Urothelium cell line (cell line): ENCODE measurements around the gene WDR5.

Experiments used
- DNase-seq: peaks from one replicate; pipeline ENCODE4 v3.0.0; 2011; ENCODE audit warnings: low spot score, mixed read lengths
- FAIRE-seq: peaks from 2 replicates; lab custom pipeline; 2011; peaks lifted over from hg19 to GRCh38; lab: Jason Lieb, UNC

WDR5 gene

DNA sequence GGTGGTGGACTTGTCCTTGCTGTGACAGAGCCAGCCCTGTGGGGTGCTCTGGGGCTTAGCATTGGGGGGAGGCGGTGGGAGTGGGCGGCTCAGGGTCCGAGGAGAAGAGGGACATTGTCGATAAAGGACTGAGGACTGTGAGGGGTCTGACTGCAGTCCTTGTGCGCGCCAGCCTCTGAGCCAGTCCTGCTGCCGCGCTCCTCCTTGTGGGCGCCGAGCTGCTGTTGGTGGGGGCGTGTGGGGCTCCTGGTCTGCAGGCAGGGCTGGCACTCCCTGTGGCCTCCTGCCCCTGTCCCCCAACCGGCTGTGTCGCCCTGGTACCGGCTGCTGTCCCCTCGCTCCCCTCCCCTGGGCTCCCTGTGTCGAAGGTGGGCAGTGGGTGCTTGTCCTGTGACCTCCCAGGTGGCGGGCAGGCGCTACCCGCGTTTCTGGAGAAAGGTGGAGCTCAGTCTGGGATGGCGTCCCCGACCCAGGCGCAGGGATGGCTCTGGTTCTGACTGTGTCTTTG is 21.6 kb downstream of the WDR5 start:
- DNase-seq (no peak), FAIRE-seq (no peak)

DNA sequence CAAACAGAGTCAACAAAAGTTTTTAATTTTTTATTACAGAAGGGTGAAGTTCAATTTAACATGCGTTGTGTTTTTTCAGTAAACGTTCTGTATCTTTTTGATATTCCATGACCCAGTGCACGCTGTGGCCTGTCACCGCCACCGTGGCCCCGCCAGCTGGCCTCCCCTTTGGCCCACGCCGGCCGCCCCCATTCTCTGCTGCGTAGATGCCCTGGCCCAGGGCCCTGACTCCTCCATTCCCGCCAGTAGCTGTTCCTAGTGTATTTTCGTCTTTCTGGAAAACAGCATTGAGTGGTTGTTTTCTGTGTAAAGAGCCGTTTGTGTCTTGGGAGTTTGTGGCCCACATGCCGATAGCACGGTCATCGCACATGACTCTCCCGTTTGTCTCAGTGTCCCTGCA is 22.4 kb downstream of the WDR5 start:
- no peak for FAIRE-seq

DNA sequence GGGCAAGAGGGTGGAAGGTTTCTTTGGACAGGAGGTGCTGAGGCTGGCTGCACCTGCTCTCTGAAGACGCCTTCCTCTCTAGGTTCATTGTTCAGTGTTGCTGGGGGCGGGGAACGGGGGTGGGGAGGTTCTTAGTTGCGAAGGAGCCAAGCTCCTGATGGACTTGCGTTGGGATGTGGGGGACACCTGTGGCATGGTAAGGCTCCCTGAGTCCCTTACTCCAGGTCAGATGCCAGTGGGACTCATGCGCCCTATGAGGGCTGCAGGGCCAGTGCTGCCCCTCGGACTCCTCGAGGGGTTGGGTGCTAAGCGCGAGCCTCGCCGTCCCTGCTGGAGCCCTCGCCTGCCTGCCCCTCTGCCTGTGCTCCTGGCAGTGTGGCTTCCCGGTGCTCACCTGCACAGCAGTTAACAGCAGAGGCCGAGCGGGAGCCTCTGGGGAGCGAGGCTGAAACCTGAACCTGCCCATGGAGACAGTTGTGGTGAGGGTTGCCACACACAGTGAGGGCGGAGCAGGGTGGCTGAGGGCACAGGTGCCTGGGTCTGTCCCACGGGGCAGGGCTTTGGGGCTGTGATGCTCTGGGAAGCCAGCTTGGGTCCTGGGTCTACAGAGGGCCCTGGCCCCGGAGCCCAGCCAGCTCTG is 23.0 kb downstream of the WDR5 start:
- no peak for DNase-seq
- no peak for FAIRE-seq

More for the DNA sequence above, 22.4 kb downstream of the WDR5 start:
- DNase-seq = no peak

DNA sequence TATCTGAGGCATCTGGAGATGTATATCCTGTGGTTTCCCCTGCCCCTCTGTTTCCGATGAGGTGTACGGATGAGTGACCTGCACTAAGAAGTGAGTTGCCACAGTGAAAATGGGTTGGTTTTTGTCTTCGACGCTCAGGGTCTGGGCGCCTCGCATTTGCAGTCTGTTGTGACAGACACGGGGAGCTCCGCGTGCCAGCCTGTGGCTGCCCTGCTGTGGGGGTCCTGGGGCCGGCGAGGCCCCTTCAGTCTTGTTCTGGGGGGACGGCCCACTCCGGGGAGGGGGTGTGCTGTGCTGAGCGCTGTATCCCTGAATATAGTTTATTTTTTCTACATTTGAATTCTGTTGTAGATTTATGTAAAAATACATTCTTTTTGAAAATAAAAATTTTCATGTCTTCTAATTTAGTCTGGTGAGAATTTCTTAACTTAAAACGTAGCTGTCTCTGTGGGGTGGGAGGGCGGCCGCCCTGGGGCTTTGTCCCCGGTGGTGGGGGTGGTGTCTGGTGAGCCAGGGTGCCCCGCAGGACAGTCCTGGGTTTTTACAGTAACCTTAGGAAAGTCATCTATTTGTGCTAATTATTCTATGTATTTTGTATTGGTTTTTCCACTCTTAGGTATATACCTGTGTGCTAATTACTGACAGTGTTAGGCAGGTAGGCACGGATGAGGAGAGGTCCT is 23.8 kb downstream of the WDR5 start:
- DNase-seq (no peak), FAIRE-seq (no peak)

DNA sequence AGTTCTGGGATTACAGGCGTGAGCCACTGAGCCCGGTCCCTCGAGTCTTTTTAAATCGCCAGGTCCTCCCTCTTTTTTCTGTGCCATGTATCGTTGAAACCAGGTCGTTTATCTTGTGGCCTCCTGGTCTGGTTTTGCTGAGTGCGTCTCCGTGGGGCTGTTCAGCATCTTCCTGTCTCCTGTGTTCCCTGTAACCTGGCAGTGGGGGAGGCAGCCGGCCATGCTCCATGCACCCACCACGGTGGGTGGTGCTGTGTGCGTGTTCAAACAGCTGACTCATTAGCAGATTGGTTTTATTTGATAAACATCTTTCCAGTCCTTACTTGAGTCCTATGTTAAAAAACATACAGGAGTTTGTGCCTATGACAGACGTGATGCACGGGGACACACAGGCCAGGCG is 25.8 kb downstream of the WDR5 start:
- DNase-seq (no peak), FAIRE-seq (no peak)

DNA sequence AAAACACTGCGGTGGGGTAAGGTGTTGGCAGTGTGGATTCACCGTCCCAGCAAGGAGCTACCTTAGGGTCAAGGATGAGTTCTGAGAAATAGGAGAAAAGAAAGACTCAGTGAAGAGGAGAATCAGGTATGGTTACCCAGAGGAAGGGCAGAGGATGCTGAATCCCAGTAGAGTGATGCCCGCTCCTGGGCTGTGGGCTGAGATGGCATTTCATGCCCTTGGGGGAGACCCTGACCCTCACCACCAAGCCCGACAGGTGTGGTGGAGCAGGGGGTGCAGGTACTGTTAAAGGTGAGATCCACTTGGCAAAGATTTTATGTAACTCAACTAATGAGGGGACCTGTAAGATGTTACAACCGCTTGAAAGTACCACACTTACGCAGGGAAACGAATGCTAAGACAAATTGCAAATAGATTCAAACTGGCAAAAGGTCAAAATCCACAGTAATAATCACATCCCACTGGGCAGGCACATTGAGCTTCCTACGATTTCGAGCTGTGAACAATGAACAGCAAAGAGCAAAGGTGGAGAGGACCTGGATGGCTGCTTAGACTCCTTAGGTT is 26.4 kb downstream of the WDR5 start:
- DNase-seq = no peak
- no peak for FAIRE-seq

DNA sequence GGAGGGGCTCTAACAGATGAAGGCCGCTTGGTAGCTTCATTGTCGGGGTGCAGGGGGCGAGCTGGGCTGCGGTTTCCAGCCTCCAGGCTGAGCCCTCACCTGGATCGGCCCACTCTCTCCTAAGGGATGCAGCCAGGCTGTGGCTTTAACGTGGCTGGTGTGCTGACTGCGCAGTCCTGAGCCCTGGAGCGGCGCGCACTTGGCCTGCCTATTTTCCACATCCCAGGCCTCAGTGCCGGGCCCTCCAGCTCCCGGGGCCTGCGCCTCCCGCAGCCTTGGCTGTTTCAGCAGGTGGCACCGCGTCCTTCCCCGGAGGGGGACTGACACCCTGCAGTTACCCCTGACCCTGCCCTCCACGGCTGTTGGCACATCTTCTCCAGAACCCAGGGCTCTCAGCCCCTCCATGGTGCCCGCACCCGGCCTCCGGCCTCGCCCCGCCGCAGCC is 27.1 kb downstream of the WDR5 start:
- no peak for FAIRE-seq

DNA sequence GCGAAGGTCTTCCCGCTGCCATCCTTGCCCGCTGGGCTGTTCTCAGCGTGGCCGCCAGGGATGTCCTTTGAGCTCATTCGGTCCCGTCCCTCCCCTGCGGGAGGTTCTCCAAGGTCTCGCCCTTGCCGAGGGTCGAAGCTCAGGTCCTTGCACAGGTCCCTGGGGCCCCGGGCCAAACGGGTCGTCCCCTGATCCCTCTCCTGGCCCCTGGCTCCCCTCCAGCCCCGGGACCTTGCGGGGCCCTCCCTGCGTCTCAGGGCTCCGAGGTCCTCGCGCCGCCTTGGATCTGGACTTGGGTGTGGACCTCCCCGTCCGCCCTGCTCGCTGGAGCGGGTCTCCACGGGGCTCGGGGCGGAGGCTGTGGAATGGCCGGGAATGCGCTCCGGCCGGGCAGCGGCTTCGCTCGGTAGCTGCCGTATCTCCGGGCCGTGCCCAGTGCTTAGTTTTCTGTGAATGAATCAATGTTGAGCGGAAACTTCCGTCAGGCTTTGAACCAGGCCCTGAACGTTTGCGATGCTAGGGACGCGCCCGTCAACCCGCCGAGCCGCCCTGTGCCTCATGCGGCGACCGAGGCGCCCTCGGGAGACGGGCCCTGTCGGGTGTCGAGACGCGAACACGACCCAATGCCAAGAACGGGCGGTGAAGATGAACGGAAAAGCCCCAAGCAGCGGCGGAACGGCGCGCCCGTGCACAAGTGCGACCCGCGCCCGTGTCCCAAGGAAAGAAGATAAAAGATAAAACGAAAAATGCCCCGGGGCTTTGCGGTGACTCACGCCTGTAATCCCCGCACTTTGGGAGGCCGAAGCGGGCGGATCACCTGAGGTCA is 27.7 kb downstream of the WDR5 start:
- no peak for FAIRE-seq
- no peak for DNase-seq

More for the DNA sequence above, 27.1 kb downstream of the WDR5 start:
- no peak for DNase-seq

DNA sequence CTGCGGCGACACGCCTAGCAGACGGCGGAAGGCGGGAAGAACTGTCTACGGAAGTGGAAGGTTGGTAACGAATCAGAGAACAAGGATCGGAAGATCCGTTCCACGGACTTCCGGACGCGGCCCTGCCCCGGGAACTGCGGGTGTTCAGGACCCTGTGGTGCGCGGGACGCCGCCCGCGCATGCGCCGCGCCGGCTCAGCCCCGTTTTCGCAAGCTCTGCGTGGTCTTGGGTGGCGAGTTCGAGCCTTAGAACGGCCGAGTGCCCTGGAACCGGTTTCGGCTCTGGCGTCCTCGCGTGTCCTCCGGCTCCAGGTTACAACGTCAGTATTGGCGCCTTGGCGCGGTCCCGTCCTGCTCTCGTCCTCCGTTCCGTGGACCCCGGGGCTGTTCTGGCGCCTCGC is 29.0 kb downstream of the WDR5 start:
- FAIRE-seq (no peak), DNase-seq (no peak)

DNA sequence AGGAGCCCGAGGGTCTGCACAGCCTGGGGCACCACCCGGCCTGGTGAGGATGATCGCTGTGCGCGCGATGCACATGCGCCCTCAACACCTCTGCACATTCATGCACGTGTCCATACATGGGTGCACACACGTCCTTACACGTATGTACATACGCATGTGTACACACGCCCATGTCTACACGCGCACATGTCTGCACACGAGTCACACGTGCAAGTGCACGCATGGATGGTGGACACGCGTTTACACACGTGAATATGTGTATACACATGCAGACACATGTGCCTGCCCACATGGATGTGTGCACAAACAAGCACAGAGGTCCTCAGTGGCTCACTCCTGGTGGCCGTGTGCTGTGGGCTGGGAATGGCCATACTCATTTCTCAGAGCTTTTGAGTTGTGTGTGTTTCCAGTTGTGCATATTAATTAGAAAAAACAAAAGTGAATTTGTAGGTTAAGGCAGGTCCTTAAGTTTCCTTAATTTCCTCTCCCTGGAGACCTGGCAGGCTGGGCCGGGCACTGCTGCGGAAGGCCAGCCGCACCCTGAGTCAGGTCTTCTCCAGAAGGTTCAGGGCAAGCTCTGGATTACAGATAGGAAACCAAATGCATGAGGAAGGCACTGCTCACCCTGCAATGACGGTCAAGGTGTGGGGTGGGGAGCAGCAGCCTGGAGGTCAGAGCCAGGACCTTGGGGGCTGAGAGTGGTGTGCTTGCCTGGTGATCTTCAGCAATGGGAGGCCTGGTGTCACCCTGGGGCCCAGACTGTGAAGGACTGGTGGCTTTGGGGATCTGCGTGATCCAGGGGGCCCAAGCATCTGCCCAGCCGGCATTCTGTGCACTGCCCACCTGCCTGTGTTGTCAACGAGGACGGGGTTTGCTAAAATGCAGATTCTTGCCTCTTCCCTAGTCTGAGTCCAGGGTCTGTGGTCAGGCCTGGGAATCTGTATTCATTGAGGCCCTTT is 29.8 kb downstream of the WDR5 start:
- FAIRE-seq = peak; percentile 95
- peak; percentile 25 for DNase-seq

DNA sequence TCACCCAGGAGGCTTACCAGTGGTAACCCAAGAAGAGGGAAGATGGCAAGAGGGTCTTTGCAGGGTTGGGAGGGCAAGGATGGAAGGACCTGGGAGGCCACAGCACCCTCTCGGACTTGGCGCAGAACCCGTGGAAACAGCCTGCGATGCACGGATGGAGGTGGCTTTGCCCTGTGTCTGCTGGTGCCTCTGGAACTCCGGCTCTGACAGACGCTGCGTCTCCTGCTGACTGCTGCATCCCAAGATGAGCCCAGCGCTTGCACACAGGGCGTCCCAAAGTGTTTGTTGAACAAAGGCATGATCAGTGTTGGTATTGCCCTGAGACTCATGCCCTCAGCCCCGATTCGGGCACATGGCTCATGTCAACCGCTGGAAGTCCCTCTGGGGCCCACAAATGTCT is 30.5 kb downstream of the WDR5 start:
- DNase-seq (no peak), FAIRE-seq (no peak)

DNA sequence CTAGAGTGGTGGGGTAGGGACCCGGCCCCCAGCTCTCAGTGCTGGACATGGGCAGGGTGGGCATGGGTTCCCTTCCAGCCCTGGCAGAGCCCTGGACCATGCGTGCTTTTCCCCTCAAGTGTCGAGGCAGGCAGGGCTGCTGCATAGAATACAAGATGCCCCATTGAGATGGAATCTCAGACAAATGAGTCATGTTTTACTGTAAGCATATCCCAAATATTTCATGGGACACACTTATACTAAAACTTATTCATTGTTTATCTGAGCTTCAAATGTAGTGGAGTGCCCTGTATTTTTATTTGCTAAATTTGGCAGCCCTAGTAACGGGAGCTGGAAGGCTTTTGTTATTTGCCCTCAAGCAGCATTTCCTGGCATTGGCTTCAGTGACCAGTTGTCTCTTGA is 31.6 kb downstream of the WDR5 start:
- FAIRE-seq (no peak), DNase-seq (no peak)

DNA sequence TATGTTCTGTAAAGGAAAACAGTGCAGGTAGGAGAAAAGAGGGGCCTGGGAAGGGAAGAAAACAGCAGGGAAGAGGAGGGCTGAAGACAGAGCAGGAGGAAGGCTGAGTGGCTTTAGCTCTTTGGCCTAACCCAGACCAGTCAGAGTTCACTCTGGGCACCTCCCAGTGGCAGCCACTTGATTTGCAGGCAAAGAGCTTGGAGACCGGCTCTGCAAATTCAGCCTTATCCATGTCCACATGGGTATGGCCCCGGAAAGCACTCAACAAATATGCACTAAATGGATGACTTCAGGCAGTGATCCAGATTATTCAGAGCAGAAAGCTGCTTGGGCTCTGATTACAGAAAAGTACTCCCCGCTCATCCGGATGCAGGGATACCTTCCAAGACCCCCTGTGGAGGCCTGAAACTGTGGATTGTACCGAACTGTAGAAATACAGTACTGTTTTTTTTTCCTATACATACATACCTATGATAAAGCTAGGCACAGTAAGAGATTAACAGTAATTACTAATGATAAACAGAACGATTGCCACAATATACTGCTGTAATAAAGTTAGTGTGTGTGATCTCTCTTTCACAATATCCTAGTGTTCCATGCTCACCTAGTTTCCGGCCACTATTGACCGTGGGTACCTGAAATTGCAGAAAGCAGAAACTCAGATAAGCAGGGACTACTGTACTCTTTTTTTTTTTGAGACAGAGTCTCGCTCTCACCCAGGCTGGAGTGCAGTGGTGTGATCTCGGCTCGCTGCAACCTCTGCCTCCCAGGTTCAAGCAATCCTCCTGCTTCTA is 33.1 kb downstream of the WDR5 start:
- no peak for DNase-seq
- no peak for FAIRE-seq

DNA sequence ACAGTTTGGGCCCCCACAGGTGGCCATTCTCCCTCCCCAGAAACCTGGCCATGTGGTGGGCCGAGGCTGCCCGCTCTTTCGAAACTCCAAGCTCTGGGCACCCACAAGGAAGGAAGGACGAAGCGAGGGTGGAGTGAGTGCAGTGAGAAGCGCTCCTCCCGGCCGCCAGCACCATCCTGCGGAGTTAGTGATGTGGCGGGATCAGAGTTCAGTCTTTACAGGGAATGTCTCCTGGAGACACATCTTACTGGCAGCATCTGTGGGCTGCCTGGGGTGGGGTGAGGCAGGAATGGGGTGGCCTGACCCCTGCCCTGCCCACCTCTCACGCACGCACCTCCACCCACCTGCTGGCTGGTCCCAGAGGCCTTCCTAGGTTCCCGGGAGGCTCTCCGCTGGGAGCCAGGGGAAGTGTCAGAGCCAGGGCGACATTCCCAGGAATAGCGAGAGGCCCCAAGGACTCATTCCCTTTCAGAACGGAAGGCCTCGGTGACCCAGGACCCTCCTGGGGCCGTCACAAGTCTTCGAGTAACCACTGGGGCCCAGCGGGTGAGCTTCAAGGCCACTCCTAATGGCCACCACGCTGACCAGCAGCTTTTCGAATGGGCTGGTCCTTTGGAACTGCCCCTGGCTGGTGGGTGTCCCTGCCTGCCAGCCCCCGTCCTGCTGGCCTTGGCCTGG is 34.0 kb downstream of the WDR5 start:
- no peak for DNase-seq
- FAIRE-seq = no peak

DNA sequence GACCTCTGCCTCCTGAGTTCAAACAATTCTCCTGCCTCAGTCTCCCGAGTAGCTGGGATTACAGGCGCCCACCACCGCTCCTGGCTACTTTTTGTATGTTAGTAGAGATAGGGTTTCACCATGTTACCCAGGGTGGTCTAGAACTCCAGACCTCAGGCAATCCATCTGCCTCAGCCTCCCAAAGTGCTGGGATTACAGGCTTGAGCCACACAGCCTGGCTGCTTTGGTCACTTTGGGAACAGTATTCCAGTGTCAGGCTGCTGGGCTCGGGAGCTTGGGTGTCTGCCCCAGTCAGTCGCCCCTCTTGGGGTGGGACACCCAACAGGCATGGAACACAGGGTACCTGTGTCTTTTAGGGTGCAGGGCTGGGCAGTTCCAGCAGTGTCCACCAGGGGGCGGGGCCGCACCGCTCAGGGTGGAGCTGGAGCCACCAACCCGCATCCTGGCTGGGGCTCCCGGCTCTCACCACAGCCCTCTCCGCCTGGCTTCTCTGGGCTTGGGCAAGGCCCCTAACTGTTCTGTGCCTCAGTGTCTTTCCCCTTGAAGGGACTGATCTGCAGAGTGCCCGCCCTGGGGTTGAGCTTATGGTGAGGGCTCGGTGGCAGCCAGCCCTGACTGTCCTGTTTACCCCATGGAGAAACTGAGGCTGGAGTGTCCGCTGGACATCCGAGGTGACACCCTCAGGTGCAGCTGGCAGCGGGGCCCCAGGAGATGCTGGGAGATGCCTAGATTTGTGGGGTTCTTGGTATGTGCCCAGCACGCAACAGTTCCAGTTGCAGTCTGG is 34.8 kb downstream of the WDR5 start:
- DNase-seq (no peak), FAIRE-seq (no peak)

DNA sequence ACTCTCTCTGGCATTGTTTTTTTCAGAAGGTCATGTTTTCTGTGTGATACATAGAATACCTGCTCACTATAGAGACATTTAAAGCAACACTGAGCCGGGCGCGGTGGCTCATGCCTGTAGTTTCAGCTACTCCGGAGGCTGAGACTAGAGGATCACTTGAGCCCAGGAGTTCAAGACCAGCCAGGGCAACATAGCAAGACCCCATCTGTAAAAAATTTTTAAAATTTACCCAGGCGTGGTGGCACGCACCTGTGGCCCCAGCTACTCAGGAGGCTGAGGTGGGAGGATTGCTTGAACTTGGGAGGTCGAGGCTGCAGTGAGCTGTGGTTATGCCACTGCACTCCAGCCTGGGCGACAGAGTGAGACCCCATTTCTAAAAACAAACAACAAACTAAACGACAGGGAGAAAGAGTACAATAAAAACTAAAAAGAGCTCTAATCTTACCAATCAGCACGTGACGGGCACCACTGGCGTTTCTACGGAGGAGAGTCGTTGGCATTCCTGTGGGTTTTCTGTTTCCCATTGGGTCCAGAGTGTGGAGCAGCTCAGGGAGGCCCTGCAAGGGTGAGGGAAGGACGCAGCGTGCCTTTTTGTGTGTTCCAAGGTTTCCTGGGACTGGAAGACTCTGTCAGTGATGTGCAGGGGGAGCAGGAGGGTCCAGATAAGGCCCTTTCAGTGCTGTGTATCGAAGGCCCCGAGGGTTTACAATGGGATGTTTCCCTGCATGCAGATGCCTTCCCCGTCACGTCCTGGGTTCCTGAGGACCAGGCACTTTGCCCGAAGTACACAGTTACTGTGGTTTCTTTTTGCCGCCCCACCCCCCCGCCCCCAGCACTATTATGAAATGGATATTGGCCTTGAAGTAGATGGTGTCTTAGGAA is 35.7 kb downstream of the WDR5 start:
- DNase-seq = peak; percentile 55
- FAIRE-seq = no peak
